SK-N-SH (cell line): ENCODE data around the gene GTF3C2. TPM values are rescaled to one million over a fixed set of nuclear protein-coding genes. Genes with fewer than 3 reads are reported as not detected.

Experiments
- CTCF ChIA-PET: fragments of 300-600, 350-600 bp; formaldehyde crosslinking; extraction: SDS; loops from one replicate; lab custom pipeline; 2021; lab: Yijun Ruan, JAX
- POLR2A ChIA-PET: fragments of 350-600 bp; sonication (Branson Sonifier 250); formaldehyde crosslinking; extraction: SDS; loops from one replicate; lab custom pipeline; 2020; ENCODE audit warnings: antibody characterized with exemption, inconsistent platforms; lab: Yijun Ruan, JAX
- DNase-seq: peaks from one replicate; pipeline ENCODE4 v3.0.0; 2012
- H2AFZ ChIP-seq: fragments of 200-600 bp; sonication (generic); 2 replicates; pipeline ENCODE4 v1.8.1; 2016; ENCODE audit warnings: antibody characterized with exemption, mild to moderate bottlenecking, low read depth
- H3F3A ChIP-seq: fragments of 200-600 bp; sonication (generic); replicated peaks from 2 replicates; pipeline ENCODE3; 2016; ENCODE audit warnings: antibody characterized with exemption, mild to moderate bottlenecking; ENCODE audit not compliant: insufficient read depth
- H3K27ac ChIP-seq, 2 experiments: fragments of 200-500 bp in 1 of 2; fragments of 200-600 bp in 1 of 2; sonication (Bioruptor generic) in 1 of 2; sonication (generic), shearing (Covaris generic) in 1 of 2; 2 replicates each; pipeline versions ENCODE4 v1.5.1 to v1.6.1; 2014 to 2016; ENCODE audit warnings: low read depth in 2 of 2, inconsistent platforms in 1 of 2, low read length in 1 of 2, mild to moderate bottlenecking in 1 of 2, mixed read lengths in 1 of 2
- H3K27me3 ChIP-seq: fragments of 200-600 bp; sonication (generic), shearing (Covaris generic); 2 replicates; pipeline ENCODE4 v1.6.1; 2016; ENCODE audit warnings: mixed run types; ENCODE audit not compliant: insufficient read depth
- H3K36me3 ChIP-seq, 2 experiments: fragments of 200-500 bp in 1 of 2; fragments of 200-600 bp in 1 of 2; sonication (Bioruptor generic) in 1 of 2; sonication (generic) in 1 of 2; replicated peaks in 1 of 2; 2 replicates each; pipeline versions ENCODE3 to v1.5.1; 2014 to 2016; ENCODE audit warnings: low read length in 1 of 2, mild to moderate bottlenecking in 1 of 2; ENCODE audit not compliant: insufficient read depth in 2 of 2, control insufficient read depth in 1 of 2
- H3K4me1 ChIP-seq, 2 experiments: fragments of 200-500 bp in 1 of 2; fragments of 200-600 bp in 1 of 2; sonication (Bioruptor generic) in 1 of 2; sonication (generic), shearing (Covaris generic) in 1 of 2; 2 replicates each; pipeline versions ENCODE4 v1.5.1 to v1.6.1; 2014 to 2016; ENCODE audit warnings: low read depth in 1 of 2, low read length in 1 of 2, mixed run types in 1 of 2; ENCODE audit not compliant: insufficient read depth in 2 of 2, control insufficient read depth in 1 of 2
- H3K4me2 ChIP-seq: fragments of 200-600 bp; sonication (generic), shearing (Covaris generic); 2 replicates; pipeline ENCODE4 v1.6.1; 2017; ENCODE audit warnings: mixed run types
- H3K4me3 ChIP-seq, 2 experiments: fragments of 200-500 bp in 1 of 2; fragments of 200-600 bp in 1 of 2; sonication (Bioruptor generic) in 1 of 2; sonication (generic), shearing (Covaris generic) in 1 of 2; 2 replicates each; pipeline versions ENCODE4 v1.5.1 to v1.8.1; 2014 to 2016; ENCODE audit warnings: low read depth in 2 of 2, inconsistent platforms in 1 of 2, low read length in 1 of 2, mild to moderate bottlenecking in 1 of 2, mixed read lengths in 1 of 2, moderate library complexity in 1 of 2
- H3K79me2 ChIP-seq: fragments of 200-600 bp; sonication (generic); 2 replicates; pipeline ENCODE4 v1.8.1; 2017; ENCODE audit warnings: mild to moderate bottlenecking; ENCODE audit not compliant: insufficient read depth
- H3K9ac ChIP-seq: fragments of 200-600 bp; sonication (generic); 2 replicates; pipeline ENCODE4 v1.6.1; 2017; ENCODE audit warnings: mixed run types
- H3K9me2 ChIP-seq: fragments of 200-600 bp; sonication (generic); 2 replicates; pipeline ENCODE4 v1.6.1; 2017; ENCODE audit warnings: mixed run types
- H3K9me3 ChIP-seq: fragments of 200-600 bp; sonication (generic); 2 replicates; pipeline ENCODE4 v1.6.1; 2017; ENCODE audit warnings: mixed run types, mild to moderate bottlenecking, moderate library complexity
- H4K20me1 ChIP-seq: fragments of 200-600 bp; sonication (generic); 2 replicates; pipeline ENCODE4 v1.6.1; 2017; ENCODE audit warnings: mild to moderate bottlenecking, mixed run types; ENCODE audit not compliant: insufficient read depth
- CHD2 ChIP-seq: fragments of 150-350 bp; IDR thresholded peaks from 2 replicates; pipeline ENCODE4 v1.6.1; 2018; ENCODE audit warnings: low read length; ENCODE audit not compliant: partially characterized antibody
- EZH2phosphoT487 ChIP-seq: fragments of 200-600 bp; sonication (generic); IDR thresholded peaks from 2 replicates; pipeline ENCODE4 v1.6.1; 2017; ENCODE audit warnings: low read depth, mixed run types, mild to moderate bottlenecking, antibody characterized with exemption, moderate library complexity, borderline replicate concordance
- FOXJ3 ChIP-seq: sonication (generic); formaldehyde crosslinking; IDR thresholded peaks from 2 replicates; pipeline ENCODE4 v1.5.1; 2020; ENCODE audit warnings: mild to moderate bottlenecking, missing genetic modification reagents
- FOXM1 ChIP-seq: IDR thresholded peaks from 2 replicates; pipeline ENCODE4 v1.4.0; 2012; ENCODE audit warnings: low read depth, mild to moderate bottlenecking
- IRF3 ChIP-seq: fragments of 150-350 bp; IDR thresholded peaks from 2 replicates; pipeline ENCODE4 v1.6.1; 2016; ENCODE audit warnings: mild to moderate bottlenecking, low read depth, low read length
- JUND ChIP-seq: IDR thresholded peaks from 2 replicates; pipeline ENCODE4 v1.4.0; 2012
- MAX ChIP-seq: IDR thresholded peaks from 2 replicates; pipeline ENCODE4 v1.4.0; 2012; ENCODE audit warnings: low read depth
- MEF2A ChIP-seq: IDR thresholded peaks from 2 replicates; pipeline ENCODE4 v1.4.0; 2012; ENCODE audit warnings: low read depth, borderline replicate concordance
- MXI1 ChIP-seq: IDR thresholded peaks from 2 replicates; pipeline ENCODE4 v1.6.1; 2012; ENCODE audit warnings: mild to moderate bottlenecking, low read depth, low read length, improper control_type of control experiment
- POLR2AphosphoS5 ChIP-seq: IDR thresholded peaks from 2 replicates; pipeline ENCODE4 v1.6.1; 2012; ENCODE audit warnings: low read depth, low read length
- REST ChIP-seq: IDR thresholded peaks from 2 replicates; pipeline ENCODE4 v1.6.1; 2012; ENCODE audit warnings: mild to moderate bottlenecking, low read depth, low read length, moderate library complexity
- SIN3A ChIP-seq: IDR thresholded peaks from 2 replicates; pipeline ENCODE4 v1.6.1; 2012; ENCODE audit warnings: low read depth, mild to moderate bottlenecking, low read length, moderate library complexity, borderline replicate concordance
- USF1 ChIP-seq: IDR thresholded peaks from 2 replicates; pipeline ENCODE4 v1.4.0; 2012; ENCODE audit warnings: low read depth, borderline replicate concordance
- USF2 ChIP-seq: fragments of 150-350 bp; IDR thresholded peaks from 2 replicates; pipeline ENCODE4 v1.6.1; 2017; ENCODE audit warnings: antibody characterized with exemption, low read length, low read depth, borderline replicate concordance
- YY1 ChIP-seq: IDR thresholded peaks from 2 replicates; pipeline ENCODE4 v1.4.0; 2012; ENCODE audit warnings: low read depth, mild to moderate bottlenecking
- ZBTB33 ChIP-seq: IDR thresholded peaks from 2 replicates; pipeline ENCODE4 v1.4.0; 2012; ENCODE audit warnings: low read depth, borderline replicate concordance
- WGBS: methylation state at CpG from one replicate; pipeline ENCODE4 v1.1.6; 2017; ENCODE audit warnings: low lambda C conversion rate; 5-methylcytosine and 5-hydroxymethylcytosine counted together
- polyA plus RNA-seq, 3 experiments: library from polyadenylated mRNA; depleted of rRNA; stranded (reverse); fragments of >200 nt; gene quantifications; 2 replicates each; pipeline ENCODE4 v1.2.3, GENCODE V29; 2012

Gene GTF3C2
- polyA plus RNA-seq, 1 of the 3 experiments (the other 2 are of a cell fraction), result 65.8 TPM

- Histone ChIP-seq H3K4me2 (no peak overlapping the region), H3K9me3 (no peaks in the 10 kb centered on the region), H3K4me3 (no peak overlapping the region), H4K20me1 (peaks cover 10% of the 10 kb centered on the region; the same call in 1 of the 2 replicates), H3K27ac (no peak overlapping the region), H3K79me2 (no peaks in the 10 kb centered on the region), H3K9ac (no peak overlapping the region), H3F3A (no peaks in the 10 kb centered on the region), H3K4me1 (peaks cover 0 to 22% of the 10 kb centered on the region in 2 experiments; a peak in 1 of 4 replicates), H3K36me3 (peaks cover 5 to 19% of the 10 kb centered on the region in 2 experiments), H3K27me3 (peaks cover 8% of the 10 kb centered on the region; the same call in 1 of the 2 replicates), H2AFZ (no peak overlapping the region), H3K9me2 (no peaks in the 10 kb centered on the region)
- WGBS, result 98% methylated on average over 3 of the region's 3 CpGs
- no peak for DNase-seq
- ChIA-PET POLR2A (interaction anchor here (1.7 kb wide), 1 partner anchor 44 kb away, joined by 6 read pairs; the partner anchor contains the start of gene GTF3C2), CTCF (interaction anchor here (1.0 to 5.2 kb wide), 5 partner anchors 8 to 61 kb away, joined by 3 to 43 read pairs (median 8); no protein-coding TSS in a partner anchor)
- TF ChIP-seq USF2 (no peak), EZH2phosphoT487 (no peak), MEF2A (no peak), YY1 (no peak), MAX (no peak), SIN3A (no peak), REST (no peak), FOXJ3 (CRISPR knock-in tag) (no peak), POLR2AphosphoS5 (no peak), CHD2 (no peak), MXI1 (no peak), IRF3 (no peak), USF1 (no peak), JUND (no peak), FOXM1 (no peak), ZBTB33 (no peak)
These were observed 44.4 kb downstream of the GTF3C2 start for GRCh38 chr2:27312152-27312551.
